HG03354 (cell line): ENCODE results near the gene GAS2L2.

ENCODE experiments used
- ATAC-seq: cut with Tn5 transposase; IDR thresholded peaks from one replicate; pipeline ENCODE4 v1.9.1; 2021; ENCODE audit warnings: mild to moderate bottlenecking; ENCODE audit not compliant: unreplicated experiment, poor library complexity, severe bottlenecking

The GAS2L2 gene

GRCh38 chr17:35752945-35753764 is at the start of gene GAS2L2:
GAS2L2 (minus strand) TSS chr17:35753239; CDS start chr17:35752850, 389 bp downstream.
- ATAC-seq: no peak

GRCh38 chr17:35801583-35802224 is 48.7 kb upstream of the GAS2L2 start:
- ATAC-seq: no peak

DNA sequence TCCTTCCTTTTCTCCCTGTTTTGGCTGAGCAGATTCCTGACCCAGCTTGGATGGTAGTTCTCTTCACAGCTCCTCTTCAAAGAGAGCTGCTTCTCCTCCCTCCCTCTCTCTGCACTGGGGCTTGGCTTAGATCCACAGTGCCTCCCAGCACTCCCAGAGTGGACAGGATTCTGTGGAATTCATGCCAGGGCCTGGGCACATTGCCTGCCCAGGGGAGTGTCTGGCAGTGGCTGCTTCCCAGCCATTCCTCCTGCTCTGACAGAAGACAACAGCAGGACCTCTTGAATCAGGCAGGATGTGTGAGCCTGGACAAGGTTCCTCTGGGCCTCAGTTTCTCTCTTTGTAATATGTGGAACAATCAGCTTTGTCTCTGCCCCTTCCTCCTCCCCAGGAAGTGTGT is 46.9 kb upstream of the GAS2L2 start:
- no peak for ATAC-seq

DNA sequence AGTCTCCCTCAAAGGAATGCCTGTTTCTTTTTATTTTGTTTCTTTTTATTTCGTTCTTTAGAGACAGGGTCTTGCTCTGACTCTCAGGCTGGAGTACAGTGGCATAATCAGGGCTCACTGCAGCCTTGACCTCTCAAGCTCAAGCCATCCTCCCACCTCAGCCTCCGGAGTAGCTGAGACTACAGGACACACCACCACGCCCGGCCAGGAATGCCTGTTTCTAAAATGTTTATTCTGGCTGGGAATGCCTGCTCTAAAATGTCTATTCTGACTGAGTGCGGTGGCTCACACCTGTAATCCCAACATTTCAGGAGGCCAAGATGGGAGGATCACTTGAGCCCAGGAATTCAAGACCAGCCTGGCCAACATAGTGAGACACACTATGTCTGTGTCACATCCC is 44.9 kb upstream of the GAS2L2 start:
- ATAC-seq: no peak

DNA sequence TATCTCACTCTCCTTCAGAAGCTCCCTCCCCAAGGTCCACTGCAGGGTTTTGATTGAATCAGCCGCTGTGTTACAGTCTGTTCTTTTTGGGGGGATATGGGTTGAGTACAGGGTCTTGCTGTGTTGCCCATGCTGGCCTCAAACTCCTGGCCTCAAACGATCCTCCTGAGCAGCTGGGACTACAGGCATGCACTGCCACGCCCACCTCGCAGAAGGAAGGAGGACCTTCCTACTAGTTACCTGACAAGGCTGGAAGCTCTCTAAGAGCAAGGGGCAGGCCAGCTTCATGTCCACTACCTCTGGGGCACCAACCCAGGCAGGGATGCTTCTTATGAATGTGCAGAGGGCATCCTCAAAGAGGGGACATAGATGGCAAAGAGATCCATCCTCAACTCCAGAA is 44.3 kb upstream of the GAS2L2 start:
- no peak for ATAC-seq

GRCh38 chr17:35796942-35797341 is 43.9 kb upstream of the GAS2L2 start:
- no peak for ATAC-seq

DNA sequence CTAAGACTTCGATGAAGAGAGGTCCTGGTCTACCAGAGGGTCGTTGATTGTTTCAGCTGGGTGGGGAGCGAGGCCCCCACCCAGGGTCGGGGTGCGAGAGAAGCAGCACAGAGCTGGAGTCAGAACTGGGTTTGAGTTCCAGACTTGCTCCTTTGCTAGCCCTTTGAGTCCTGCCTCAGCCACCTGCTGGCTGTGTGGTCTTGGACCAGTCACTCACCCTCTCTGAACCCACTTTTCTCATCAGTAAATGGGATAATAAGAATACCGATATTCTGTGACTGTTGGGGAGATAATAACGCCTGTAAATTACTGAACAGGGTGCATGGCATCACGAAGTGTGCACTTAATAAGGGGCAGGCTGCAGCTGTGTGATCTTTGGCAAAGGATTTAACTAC is 42.8 kb upstream of the GAS2L2 start:
- ATAC-seq: no peak

DNA sequence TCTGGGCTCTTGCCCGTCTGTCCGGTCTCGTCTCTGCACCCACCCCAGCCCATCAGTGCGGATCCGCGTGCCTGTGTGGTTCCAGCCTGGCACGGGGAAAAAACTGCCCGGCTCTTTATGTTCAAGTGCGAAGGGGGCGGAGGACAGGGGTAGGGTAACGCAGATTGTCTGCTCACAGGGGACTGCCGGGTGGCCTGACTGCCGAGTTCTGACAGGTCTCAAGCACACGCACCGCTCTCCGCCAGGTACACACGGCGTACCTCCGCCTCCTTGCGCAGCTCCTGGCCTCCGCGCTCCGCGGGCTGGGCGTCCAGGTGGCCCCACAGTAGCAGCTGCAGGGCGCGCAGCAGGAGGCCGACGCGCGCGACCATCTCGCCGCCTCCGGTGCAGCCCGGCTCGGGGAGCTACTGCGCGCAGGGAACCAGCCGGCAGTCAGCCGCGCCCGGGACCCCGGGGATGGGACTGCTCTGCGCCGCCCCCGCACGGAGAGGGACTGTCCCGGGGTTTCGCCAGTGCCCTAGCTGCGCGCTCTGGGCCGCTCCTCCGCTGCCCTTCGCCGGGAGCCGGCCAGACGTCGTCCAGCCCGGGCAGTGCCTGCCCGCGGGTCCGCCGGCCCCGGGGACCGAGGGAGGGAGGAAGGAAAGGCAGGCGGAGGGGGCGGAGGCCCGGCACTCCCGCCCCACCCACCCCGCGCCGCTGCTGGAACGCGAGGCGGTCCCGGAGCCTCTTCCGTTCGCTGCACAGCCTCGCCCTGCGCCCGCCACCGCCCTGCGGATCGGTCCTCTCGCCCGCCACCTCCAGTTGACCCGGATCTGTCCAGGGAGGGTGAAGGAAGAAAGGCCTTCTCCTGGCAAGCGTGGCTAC is 42.2 kb upstream of the GAS2L2 start, which contains the start of gene MMP28:
Gene MMP28 (minus strand): TSS at position 635 of the 864 bp plus-strand sequence. CDS start 264 bp downstream, at position 371.
- no peak for ATAC-seq

GRCh38 chr17:35793257-35793656 is 40.2 kb upstream of the GAS2L2 start:
- ATAC-seq: no peak

GRCh38 chr17:35791681-35792350 is 38.8 kb upstream of the GAS2L2 start:
- no peak for ATAC-seq

- no peak for ATAC-seq
Measured at GRCh38 chr17:35790841-35791240, 37.8 kb upstream of the GAS2L2 start.

- ATAC-seq: no peak
Measured at GRCh38 chr17:35788477-35789368, 35.7 kb upstream of the GAS2L2 start.

DNA sequence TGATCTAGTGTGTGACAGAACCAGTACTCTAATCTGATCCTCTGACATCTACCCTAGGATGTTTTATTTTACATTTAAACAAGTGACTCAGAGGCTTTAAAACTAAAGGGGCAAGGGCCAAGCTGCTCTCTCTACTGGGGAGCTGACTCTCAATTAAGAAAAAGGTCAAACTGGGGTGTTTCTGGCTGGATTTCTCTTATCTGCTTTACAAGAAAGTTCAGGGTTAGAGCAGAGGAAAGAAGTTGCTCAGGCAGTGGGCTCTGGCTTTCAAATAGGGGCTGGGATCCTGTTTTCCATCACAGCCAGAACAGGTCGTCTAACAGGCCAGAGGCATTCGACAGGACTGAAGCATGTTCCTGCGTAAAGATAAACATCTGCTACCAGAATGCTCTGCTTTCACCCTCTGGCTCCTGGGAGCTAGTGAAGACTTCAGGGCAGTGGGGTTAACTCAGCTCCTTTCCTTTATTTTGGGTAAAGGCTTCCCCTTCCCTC is 33.9 kb upstream of the GAS2L2 start:
- no peak for ATAC-seq

GRCh38 chr17:35784895-35785294 is 31.9 kb upstream of the GAS2L2 start:
- ATAC-seq: no peak

GRCh38 chr17:35780950-35781349 is 27.9 kb upstream of the GAS2L2 start:
- ATAC-seq: no peak

DNA sequence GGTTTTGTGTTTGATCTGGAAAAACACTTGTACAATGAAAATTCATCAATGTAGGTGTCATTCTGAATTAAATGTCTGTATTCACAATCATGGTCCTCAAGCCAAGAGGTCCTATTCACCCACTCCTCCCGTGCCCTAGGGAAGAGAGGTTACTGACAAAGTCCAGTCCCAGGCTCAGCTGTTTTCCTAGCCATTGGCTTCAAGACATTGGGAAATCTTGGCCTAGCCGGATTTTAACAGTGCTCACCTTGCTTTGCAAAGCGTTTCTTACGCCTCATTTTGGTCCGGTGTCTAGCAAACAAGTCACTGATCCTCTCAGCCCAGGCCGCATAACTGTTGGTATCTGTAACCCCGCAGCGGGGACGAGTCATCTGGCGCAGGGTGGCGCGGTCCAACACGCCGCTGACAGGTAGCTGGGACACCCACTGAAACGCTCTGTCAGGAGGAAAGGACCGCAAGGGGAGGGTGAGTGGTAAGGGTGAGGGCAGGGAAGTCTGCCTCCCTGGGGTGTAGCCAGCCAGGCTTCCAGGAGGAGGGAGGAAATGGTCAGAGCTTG is 25.7 kb upstream of the GAS2L2 start:
- no peak for ATAC-seq

DNA sequence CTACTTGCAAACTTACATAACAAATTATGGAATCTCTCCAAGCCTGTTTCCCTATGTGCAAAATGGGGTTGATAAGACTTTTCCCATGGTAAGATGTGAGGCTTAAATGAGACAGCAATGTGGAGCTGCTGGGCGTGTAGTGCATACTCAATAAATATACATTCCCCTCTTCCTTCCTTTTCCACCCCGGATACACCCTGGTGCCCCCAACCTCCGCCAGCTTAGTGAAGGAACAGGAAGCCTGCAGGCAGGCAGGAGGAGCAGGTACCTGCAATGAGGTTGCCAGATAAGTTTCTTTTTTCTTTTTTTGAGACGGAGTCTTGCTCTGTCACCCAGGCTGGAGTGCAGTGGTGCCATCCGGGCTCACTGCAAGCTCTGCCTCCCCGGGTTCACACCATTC is 22.5 kb upstream of the GAS2L2 start:
- ATAC-seq: no peak

- no peak for ATAC-seq
Measured at GRCh38 chr17:35775039-35775438, 22.0 kb upstream of the GAS2L2 start.
